ENCODE data around the gene PDCD1LG2. TPM values are rescaled to one million over a fixed set of nuclear protein-coding genes. Genes with fewer than 3 reads are reported as not detected.
"Not testable (repeated sequence)": the region's sequence is repeated elsewhere in the genome, so short reads cannot be mapped to it uniquely, and the experiment has no call there.

The PDCD1LG2 gene
- total RNA-seq, 2 experiments from 2014 or later, result 0.44 to 1.0 TPM

GRCh38 chr9:5571629-5572232, 61.4 kb downstream of the PDCD1LG2 start:
- no peaks in the 10 kb centered on the region for H3K27me3 Mint-ChIP-seq
- peaks cover 4% of the 10 kb centered on the region for H3K9me3 Mint-ChIP-seq
- H3K4me3 Mint-ChIP-seq, result no peak overlapping the region
- H3K4me1 Mint-ChIP-seq, result peaks cover 10% of the 10 kb centered on the region
- ATAC-seq (ENCODE audit: low read depth) (no peak), DNase-seq (no peak)
- no peak overlapping the region for H3K27ac Mint-ChIP-seq
- peaks cover 2% of the 10 kb centered on the region for H3K36me3 Mint-ChIP-seq
- POLR2A ChIA-PET, result no interaction called here

GRCh38 chr9:5574097-5574496, 63.8 kb downstream of the PDCD1LG2 start:
- no peak for ATAC-seq (ENCODE audit: low read depth)
- no peak overlapping the region for H3K4me3 Mint-ChIP-seq
- POLR2A ChIA-PET, result no interaction called here

DNA sequence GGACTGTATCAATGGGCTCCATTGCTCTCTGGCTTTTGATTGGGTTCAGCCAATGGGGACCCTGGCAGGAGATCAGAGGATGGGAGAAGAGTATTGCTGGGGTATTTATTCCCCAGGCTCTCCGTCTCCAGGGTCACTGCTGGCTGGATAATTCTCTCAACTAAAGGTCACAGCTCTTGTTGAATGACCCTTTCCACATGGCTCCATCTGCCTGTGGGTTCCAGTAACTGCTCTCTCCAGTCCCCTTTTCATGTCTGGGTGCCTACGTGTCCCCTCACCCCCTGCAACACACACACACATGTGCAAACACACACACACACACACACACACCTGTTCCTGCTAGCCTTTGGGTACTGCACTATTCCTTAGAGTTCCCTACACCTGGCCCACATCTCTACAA, 64.7 kb downstream of the PDCD1LG2 start:
- Mint-ChIP-seq H3K27me3 (no peaks in the 10 kb centered on the region), H3K4me1 (peaks cover 2% of the 10 kb centered on the region), H3K36me3 (peaks cover 2% of the 10 kb centered on the region), H3K27ac (no peak overlapping the region), H3K4me3 (no peak overlapping the region), H3K9me3 (peaks cover 4% of the 10 kb centered on the region)
- no peak for ATAC-seq (ENCODE audit: low read depth)
- DNase-seq, result no peak
- POLR2A ChIA-PET, result no interaction called here

More at GRCh38 chr9:5574097-5574496, 63.8 kb downstream of the PDCD1LG2 start:
- Mint-ChIP-seq H3K27me3 (no peaks in the 10 kb centered on the region), H3K27ac (no peak overlapping the region), H3K9me3 (peaks cover 4% of the 10 kb centered on the region), H3K4me1 (peaks cover 3% of the 10 kb centered on the region), H3K36me3 (peaks cover 2% of the 10 kb centered on the region)
- DNase-seq, result no peak

GRCh38 chr9:5577225-5577624, 66.9 kb downstream of the PDCD1LG2 start:
- POLR2A ChIA-PET, result no interaction called here
- ATAC-seq (ENCODE audit: low read depth), result no peak

DNA sequence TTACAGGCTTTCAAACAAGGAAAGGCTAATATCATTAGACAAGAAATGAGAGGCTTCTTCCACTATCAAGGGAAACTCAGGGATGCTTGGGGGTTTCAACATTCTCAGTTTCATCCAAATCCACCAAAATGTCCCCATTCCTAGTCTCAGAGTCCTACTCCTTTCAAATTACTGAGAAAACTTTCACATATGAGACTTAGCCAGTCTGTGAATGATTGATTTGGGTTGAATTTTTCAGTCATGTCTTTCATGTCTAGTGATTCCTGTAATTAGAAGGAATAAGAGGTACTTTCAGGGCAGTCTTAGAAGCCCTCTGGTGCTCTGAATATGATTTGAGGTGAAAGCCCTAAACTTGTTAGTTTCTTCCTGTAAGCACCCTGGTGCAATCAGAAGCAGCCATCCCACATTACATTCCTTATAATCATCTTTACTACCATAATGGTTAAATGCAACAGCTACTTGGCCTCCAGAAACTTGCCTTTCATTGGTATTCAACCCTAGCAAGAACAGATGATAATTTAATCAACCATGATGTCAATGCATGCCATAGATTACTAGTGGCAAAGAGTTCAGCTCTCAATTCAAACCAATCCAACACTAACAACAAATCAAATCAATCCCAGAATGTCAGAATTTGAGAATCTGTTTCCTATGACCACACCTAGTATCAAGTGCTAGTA, 67.8 kb downstream of the PDCD1LG2 start:
- DNase-seq, result no peak
- Mint-ChIP-seq H3K4me1 (peaks cover 8% of the 10 kb centered on the region), H3K36me3 (peaks cover 9% of the 10 kb centered on the region), H3K27me3 (no peaks in the 10 kb centered on the region), H3K4me3 (no peak overlapping the region), H3K9me3 (peaks cover 6% of the 10 kb centered on the region), H3K27ac (no peak overlapping the region)
- POLR2A ChIA-PET, result no interaction called here
- ATAC-seq (ENCODE audit: low read depth), result no peak

More at GRCh38 chr9:5577225-5577624, 66.9 kb downstream of the PDCD1LG2 start:
- H3K9me3 Mint-ChIP-seq, result peaks cover 6% of the 10 kb centered on the region
- H3K36me3 Mint-ChIP-seq, result peaks cover 9% of the 10 kb centered on the region
- H3K27ac Mint-ChIP-seq, result no peak overlapping the region
- H3K4me1 Mint-ChIP-seq, result peaks cover 5% of the 10 kb centered on the region
- H3K27me3 Mint-ChIP-seq, result no peaks in the 10 kb centered on the region
- DNase-seq, result no peak
- H3K4me3 Mint-ChIP-seq, result no peak overlapping the region

DNA sequence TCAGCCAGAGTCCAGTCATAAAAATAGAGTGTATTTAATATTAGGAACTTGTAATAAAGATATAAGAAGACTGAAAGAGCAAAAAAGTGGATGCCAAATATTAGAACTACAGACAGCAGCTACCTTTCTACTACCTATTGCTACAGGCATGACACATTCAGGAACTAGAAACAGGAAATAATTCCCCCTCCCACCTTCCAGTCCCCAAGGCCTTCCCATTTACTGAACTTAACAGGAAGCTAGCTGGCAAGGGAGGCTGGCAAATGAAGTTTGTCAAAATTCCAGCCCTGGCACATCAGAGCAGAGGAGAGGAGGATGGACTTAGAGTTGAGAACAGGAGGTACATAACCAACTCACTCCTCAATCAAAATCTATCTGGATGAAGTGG, 68.4 kb downstream of the PDCD1LG2 start:
- POLR2A ChIA-PET, result no interaction called here
- peaks cover 10% of the 10 kb centered on the region for H3K36me3 Mint-ChIP-seq
- H3K27me3 Mint-ChIP-seq, result no peaks in the 10 kb centered on the region
- DNase-seq (no peak), ATAC-seq (ENCODE audit: low read depth) (no peak)
- peaks cover 6% of the 10 kb centered on the region for H3K9me3 Mint-ChIP-seq
- H3K4me1 Mint-ChIP-seq, result peaks cover 8% of the 10 kb centered on the region
- no peak overlapping the region for H3K4me3 Mint-ChIP-seq
- no peak overlapping the region for H3K27ac Mint-ChIP-seq

DNA sequence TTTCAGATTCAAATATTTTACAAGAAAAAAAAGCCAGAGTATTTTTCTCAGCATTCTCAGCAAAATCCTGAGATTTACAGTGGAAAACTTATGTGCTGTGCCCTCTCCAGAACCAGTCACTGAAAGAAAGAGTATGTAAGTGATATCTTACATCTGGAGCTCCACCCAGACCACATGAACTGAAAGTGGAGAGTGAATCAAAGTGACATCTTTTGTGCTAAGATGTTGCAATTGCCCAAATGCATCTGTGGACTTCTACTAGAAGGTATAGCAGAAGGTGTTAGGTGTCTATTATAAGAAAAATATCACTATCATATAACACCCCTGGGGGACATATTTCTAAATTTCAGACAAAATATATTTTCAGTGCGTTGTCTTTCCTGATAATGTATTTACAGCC, 69.5 kb downstream of the PDCD1LG2 start:
- no peak for ATAC-seq (ENCODE audit: low read depth)
- Mint-ChIP-seq H3K27ac (no peak overlapping the region), H3K27me3 (no peaks in the 10 kb centered on the region), H3K36me3 (peaks cover 10% of the 10 kb centered on the region), H3K4me1 (peaks cover 8% of the 10 kb centered on the region), H3K4me3 (no peak overlapping the region), H3K9me3 (peaks cover 3% of the 10 kb centered on the region)
- no peak for DNase-seq
- POLR2A ChIA-PET, result no interaction called here

GRCh38 chr9:5580650-5581049, 70.3 kb downstream of the PDCD1LG2 start:
- Mint-ChIP-seq H3K27ac (no peak overlapping the region), H3K9me3 (peaks cover 1% of the 10 kb centered on the region), H3K4me3 (no peak overlapping the region), H3K4me1 (peaks cover 8% of the 10 kb centered on the region), H3K27me3 (no peaks in the 10 kb centered on the region), H3K36me3 (peaks cover 9% of the 10 kb centered on the region)
- ATAC-seq (ENCODE audit: low read depth) (no peak), DNase-seq (no peak)
- POLR2A ChIA-PET, result no interaction called here

DNA sequence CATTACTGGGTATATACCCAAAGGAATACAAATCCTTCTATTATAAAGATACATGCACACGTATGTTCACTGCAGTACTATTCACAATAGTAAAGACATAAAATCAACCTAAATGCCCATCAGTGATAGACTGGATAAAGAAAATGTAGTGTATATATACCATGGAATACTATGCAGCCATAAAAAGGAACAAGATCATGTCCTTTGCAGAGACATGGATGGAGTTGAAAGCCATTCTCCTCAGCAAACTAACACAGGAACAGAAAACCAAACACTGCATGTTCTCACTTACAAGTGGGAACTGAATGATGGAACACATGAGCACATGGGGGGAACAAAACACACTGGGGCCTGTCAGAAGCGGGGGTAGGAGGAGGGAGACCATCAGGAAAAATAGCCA, 71.4 kb downstream of the PDCD1LG2 start:
- POLR2A ChIA-PET; H3K27ac Mint-ChIP-seq; H3K4me3 Mint-ChIP-seq; ATAC-seq (ENCODE audit: low read depth); DNase-seq; H3K27me3 Mint-ChIP-seq; H3K36me3 Mint-ChIP-seq; H3K9me3 Mint-ChIP-seq: not testable (repeated sequence)
- peaks cover 16% of the 10 kb centered on the region for H3K4me1 Mint-ChIP-seq

GRCh38 chr9:5582835-5583195, 72.5 kb downstream of the PDCD1LG2 start:
- ATAC-seq (ENCODE audit: low read depth), result peak; percentile 74
- Mint-ChIP-seq H3K4me3 (no peak overlapping the region), H3K27me3 (no peaks in the 10 kb centered on the region), H3K4me1 (peaks cover 18% of the 10 kb centered on the region), H3K36me3 (peaks cover 10% of the 10 kb centered on the region), H3K9me3 (peaks cover 1% of the 10 kb centered on the region), H3K27ac (peak overlapping the region; percentile 10)
- POLR2A ChIA-PET, result interaction anchor here (1.2 kb wide), 1 partner anchor 13 kb away, joined by 3 read pairs; no protein-coding TSS in a partner anchor
- DNase-seq, result no peak

- peak; percentile 49 for ATAC-seq (ENCODE audit: low read depth)
Observed at GRCh38 chr9:5586391-5586802, 76.1 kb downstream of the PDCD1LG2 start.

GRCh38 chr9:5587024-5587423, 76.7 kb downstream of the PDCD1LG2 start:
- Mint-ChIP-seq H3K4me1 (peaks cover 16% of the 10 kb centered on the region), H3K4me3 (no peak overlapping the region), H3K27me3 (peaks cover 1% of the 10 kb centered on the region), H3K27ac (no peak overlapping the region), H3K9me3 (no peaks in the 10 kb centered on the region), H3K36me3 (peaks cover 3% of the 10 kb centered on the region)
- no peak for DNase-seq
- no peak for ATAC-seq (ENCODE audit: low read depth)
- POLR2A ChIA-PET, result interaction anchor here (0.8 to 1.9 kb wide), 2 partner anchors 42 to 137 kb away, joined by 3 to 8 read pairs; partner anchors contain the start of genes CD274 and RIC1

More at GRCh38 chr9:5586391-5586802, 76.1 kb downstream of the PDCD1LG2 start:
- Mint-ChIP-seq H3K27me3 (peaks cover 1% of the 10 kb centered on the region), H3K4me3 (no peak overlapping the region), H3K4me1 (peaks cover 16% of the 10 kb centered on the region), H3K36me3 (peaks cover 5% of the 10 kb centered on the region), H3K9me3 (no peaks in the 10 kb centered on the region), H3K27ac (peak overlapping the region; percentile 70)
- DNase-seq, result no peak
- POLR2A ChIA-PET, result interaction anchor here (0.8 to 1.9 kb wide), 2 partner anchors 42 to 137 kb away, joined by 3 to 8 read pairs; partner anchors contain the start of genes CD274 and RIC1

GRCh38 chr9:5592231-5592630, 81.9 kb downstream of the PDCD1LG2 start:
- no peak overlapping the region for H3K27ac Mint-ChIP-seq
- H3K4me1 Mint-ChIP-seq, result peaks cover 6% of the 10 kb centered on the region
- H3K27me3 Mint-ChIP-seq, result peaks cover 1% of the 10 kb centered on the region
- ATAC-seq (ENCODE audit: low read depth), result no peak
- POLR2A ChIA-PET, result no interaction called here
- no peaks in the 10 kb centered on the region for H3K9me3 Mint-ChIP-seq
- H3K4me3 Mint-ChIP-seq, result no peak overlapping the region
- H3K36me3 Mint-ChIP-seq, result peaks cover 7% of the 10 kb centered on the region
- DNase-seq, result no peak

- Mint-ChIP-seq H3K27ac (no peak overlapping the region), H3K27me3 (peaks cover 1% of the 10 kb centered on the region), H3K36me3 (peaks cover 8% of the 10 kb centered on the region), H3K4me3 (no peak overlapping the region), H3K4me1 (peaks cover 6% of the 10 kb centered on the region), H3K9me3 (no peaks in the 10 kb centered on the region)
- POLR2A ChIA-PET, result no interaction called here
- ATAC-seq (ENCODE audit: low read depth) (no peak), DNase-seq (no peak)
Observed at GRCh38 chr9:5592904-5593303, 82.6 kb downstream of the PDCD1LG2 start.
